ENCODE data around the gene CLCNKB.

Gene CLCNKB

GRCh38 chr1:16072095-16072494 lies 28.5 kb downstream of the CLCNKB start:
- Histone ChIP-seq H3K9me3 (ENCODE audit: control insufficient read depth, insufficient read depth, low read depth, low read length) (no peaks in the 10 kb centered on the region), H3K36me3 (ENCODE audit: control insufficient read depth, insufficient read depth, low read length) (no peaks in the 10 kb centered on the region), H3K27ac (ENCODE audit: low read depth, low read length) (no peak overlapping the region), H3K4me3 (ENCODE audit: low read depth, low read length) (no peak overlapping the region), H3K27me3 (ENCODE audit: control insufficient read depth, insufficient read depth, low read length) (peaks cover 64% of the 10 kb centered on the region), H3K4me1 (ENCODE audit: control insufficient read depth, insufficient read depth, low read length) (peaks cover 10% of the 10 kb centered on the region; the same call in 1 of the 2 replicates), H3K9ac (ENCODE audit: low read length) (no peak overlapping the region)

DNA sequence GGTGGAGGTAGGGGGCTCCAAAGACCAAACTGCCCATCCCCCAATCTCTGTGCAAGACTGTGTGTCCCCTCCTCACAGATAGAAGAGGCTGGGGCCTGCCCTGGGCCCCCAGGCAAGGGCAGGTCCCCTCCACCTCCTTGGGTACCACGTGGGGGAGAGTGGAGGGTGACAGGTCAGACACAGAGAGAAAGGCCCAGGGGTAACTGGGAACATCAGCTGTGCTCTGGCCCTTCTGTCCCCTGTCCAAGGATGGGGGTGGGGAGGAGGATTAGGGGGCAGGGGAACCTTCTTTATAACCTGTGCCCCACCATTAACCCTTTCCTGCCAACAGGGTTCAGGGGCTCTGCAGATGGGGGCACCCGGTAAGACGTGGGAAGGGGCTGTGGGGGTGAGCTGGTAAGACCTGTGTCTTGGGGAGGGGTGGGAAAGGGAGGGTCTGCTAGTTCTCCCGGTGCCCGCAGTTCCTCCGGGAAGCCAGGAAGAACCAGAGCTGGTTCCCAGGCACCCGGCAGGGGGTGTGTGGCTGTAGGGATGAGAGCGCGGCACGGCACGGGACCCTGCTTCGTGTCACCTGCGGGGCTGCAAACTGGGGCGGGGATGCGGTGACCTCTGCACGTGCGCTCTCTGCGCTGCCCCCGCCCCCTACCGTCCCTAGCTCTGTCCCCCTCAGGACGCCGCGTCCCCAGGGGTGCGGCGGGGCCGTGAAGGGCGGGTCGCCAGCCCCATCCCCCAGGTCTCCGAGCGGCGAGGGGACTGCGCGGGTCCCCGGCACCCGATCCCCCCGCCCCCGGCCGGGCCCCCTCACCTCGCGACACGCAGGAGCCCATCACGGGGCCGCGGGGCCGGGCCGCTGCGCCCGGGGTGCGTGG lies 29.3 kb downstream of the CLCNKB start:
- H3K9ac ChIP-seq (ENCODE audit: low read length) = no peak overlapping the region
- H3K27me3 ChIP-seq (ENCODE audit: control insufficient read depth, insufficient read depth, low read length) = peaks cover 68% of the 10 kb centered on the region
- H3K4me1 ChIP-seq (ENCODE audit: control insufficient read depth, insufficient read depth, low read length) = peaks cover 5% of the 10 kb centered on the region; the same call in 1 of the 2 replicates
- H3K4me3 ChIP-seq (ENCODE audit: low read depth, low read length) = peak overlapping the region; percentile 53
- no peak overlapping the region for H3K27ac ChIP-seq (ENCODE audit: low read depth, low read length)
- no peaks in the 10 kb centered on the region for H3K36me3 ChIP-seq (ENCODE audit: control insufficient read depth, insufficient read depth, low read length)
- H3K9me3 ChIP-seq (ENCODE audit: control insufficient read depth, insufficient read depth, low read depth, low read length) = no peaks in the 10 kb centered on the region

- peaks cover 5% of the 10 kb centered on the region; the same call in 1 of the 2 replicates for H3K4me1 ChIP-seq (ENCODE audit: control insufficient read depth, insufficient read depth, low read length)
- no peaks in the 10 kb centered on the region for H3K36me3 ChIP-seq (ENCODE audit: control insufficient read depth, insufficient read depth, low read length)
- peaks cover 66% of the 10 kb centered on the region for H3K27me3 ChIP-seq (ENCODE audit: control insufficient read depth, insufficient read depth, low read length)
- H3K4me3 ChIP-seq (ENCODE audit: low read depth, low read length) = peak within 1 kb of the TSS; percentile 60
- no peaks in the 10 kb centered on the region for H3K9me3 ChIP-seq (ENCODE audit: control insufficient read depth, insufficient read depth, low read depth, low read length)
- peak within 1 kb of the TSS; percentile 42 for H3K9ac ChIP-seq (ENCODE audit: low read length)
- H3K27ac ChIP-seq (ENCODE audit: low read depth, low read length) = no peak within 1 kb of the TSS
Measured at GRCh38 chr1:16073490-16074119, 30.0 kb downstream of the CLCNKB start, which contains the start of gene FAM131C. Gene FAM131C (minus strand): TSS chr1:16073651. CDS start chr1:16073442, 209 bp downstream.

- H3K4me1 ChIP-seq (ENCODE audit: control insufficient read depth, insufficient read depth, low read length) = peaks cover 8% of the 10 kb centered on the region
- no peaks in the 10 kb centered on the region for H3K36me3 ChIP-seq (ENCODE audit: control insufficient read depth, insufficient read depth, low read length)
- no peak overlapping the region for H3K9ac ChIP-seq (ENCODE audit: low read length)
- H3K4me3 ChIP-seq (ENCODE audit: low read depth, low read length) = peak overlapping the region; percentile 60
- H3K9me3 ChIP-seq (ENCODE audit: control insufficient read depth, insufficient read depth, low read depth, low read length) = no peaks in the 10 kb centered on the region
- H3K27me3 ChIP-seq (ENCODE audit: control insufficient read depth, insufficient read depth, low read length) = peaks cover 64% of the 10 kb centered on the region
- no peak overlapping the region for H3K27ac ChIP-seq (ENCODE audit: low read depth, low read length)
Measured at GRCh38 chr1:16074217-16074616, 30.6 kb downstream of the CLCNKB start.

DNA sequence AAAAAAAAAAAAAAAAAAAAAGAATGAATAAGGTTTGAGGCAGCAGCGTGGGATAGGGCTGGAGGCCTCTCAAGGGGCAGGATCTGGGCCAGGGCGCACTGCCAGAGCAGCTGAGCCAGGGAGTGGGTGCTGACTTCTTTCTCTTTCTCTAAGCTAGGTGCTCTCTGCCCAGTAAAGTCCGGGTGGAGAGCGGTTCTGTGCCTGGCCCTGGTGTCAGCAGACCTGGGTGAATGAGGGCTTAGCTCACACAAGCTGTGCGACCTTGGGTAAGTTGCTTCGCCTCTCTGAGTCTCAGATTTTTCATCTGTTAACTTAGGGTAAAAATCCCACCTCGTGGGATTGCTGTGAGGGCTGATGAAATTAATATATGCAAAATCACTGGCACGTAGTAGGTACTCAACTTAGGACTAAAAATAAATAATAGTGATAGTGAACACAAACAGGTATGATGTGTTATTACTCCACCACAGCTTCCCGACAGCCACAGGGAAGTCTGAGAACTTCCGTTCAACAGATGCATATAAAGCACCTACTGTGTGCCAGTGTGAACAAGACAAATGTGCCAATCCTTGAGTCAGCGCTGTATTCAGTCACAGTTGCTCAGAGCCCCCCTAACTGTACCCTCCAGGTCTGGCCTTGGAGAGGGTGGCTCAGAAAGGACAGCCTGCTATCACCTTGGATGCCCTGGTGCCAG lies 31.9 kb downstream of the CLCNKB start:
- H3K4me1 ChIP-seq (ENCODE audit: control insufficient read depth, insufficient read depth, low read length) = peaks cover 11% of the 10 kb centered on the region
- no peaks in the 10 kb centered on the region for H3K9me3 ChIP-seq (ENCODE audit: control insufficient read depth, insufficient read depth, low read depth, low read length)
- peaks cover 61% of the 10 kb centered on the region for H3K27me3 ChIP-seq (ENCODE audit: control insufficient read depth, insufficient read depth, low read length)
- H3K36me3 ChIP-seq (ENCODE audit: control insufficient read depth, insufficient read depth, low read length) = no peaks in the 10 kb centered on the region
- H3K9ac ChIP-seq (ENCODE audit: low read length) = no peak overlapping the region
- H3K27ac ChIP-seq (ENCODE audit: low read depth, low read length) = no peak overlapping the region
- no peak overlapping the region for H3K4me3 ChIP-seq (ENCODE audit: low read depth, low read length)

DNA sequence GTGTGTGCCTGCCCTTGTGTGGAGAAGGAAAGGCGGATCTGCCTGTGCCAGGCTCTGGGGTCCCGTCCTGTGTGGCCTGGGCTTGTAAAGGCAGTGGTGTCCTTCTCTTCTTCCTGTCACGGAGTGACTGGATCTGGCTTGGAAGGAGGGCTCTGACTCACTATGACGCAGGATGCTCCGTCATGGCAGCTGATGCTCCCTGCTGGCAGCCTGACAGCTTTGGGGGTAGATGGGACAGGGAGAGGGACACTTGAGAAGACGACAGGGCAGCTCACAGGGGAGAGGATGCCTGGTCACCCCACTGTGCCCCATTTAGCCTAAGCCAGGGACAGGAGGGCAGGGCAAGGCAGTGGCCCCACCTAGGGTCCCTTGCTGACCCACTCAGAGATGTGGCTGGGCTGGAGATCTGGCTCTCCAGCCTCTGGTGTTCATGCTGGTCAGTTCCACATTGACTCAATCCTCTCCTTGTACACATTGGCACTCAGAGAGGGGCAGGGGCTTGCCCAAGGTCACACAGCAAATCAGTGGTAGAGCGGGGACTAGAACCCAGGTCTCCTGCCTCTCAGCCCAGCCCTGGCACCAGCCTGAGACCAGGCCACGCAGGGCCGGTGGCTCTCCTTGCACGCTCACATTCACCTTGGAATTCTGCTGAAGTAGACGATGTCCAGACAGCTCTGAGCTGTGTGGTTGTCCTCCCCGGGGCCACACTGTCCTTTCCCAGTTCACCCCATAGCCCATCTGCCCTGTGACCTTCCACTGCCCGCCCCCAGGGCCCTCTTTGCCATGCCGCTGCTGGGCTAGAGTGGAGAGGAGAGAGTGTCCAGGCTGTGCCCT lies 32.7 kb downstream of the CLCNKB start:
- H3K27ac ChIP-seq (ENCODE audit: low read depth, low read length) = no peak overlapping the region
- no peaks in the 10 kb centered on the region for H3K9me3 ChIP-seq (ENCODE audit: control insufficient read depth, insufficient read depth, low read depth, low read length)
- H3K36me3 ChIP-seq (ENCODE audit: control insufficient read depth, insufficient read depth, low read length) = no peaks in the 10 kb centered on the region
- H3K27me3 ChIP-seq (ENCODE audit: control insufficient read depth, insufficient read depth, low read length) = peaks cover 57% of the 10 kb centered on the region
- no peak overlapping the region for H3K4me3 ChIP-seq (ENCODE audit: low read depth, low read length)
- H3K9ac ChIP-seq (ENCODE audit: low read length) = no peak overlapping the region
- H3K4me1 ChIP-seq (ENCODE audit: control insufficient read depth, insufficient read depth, low read length) = peaks cover 11% of the 10 kb centered on the region

DNA sequence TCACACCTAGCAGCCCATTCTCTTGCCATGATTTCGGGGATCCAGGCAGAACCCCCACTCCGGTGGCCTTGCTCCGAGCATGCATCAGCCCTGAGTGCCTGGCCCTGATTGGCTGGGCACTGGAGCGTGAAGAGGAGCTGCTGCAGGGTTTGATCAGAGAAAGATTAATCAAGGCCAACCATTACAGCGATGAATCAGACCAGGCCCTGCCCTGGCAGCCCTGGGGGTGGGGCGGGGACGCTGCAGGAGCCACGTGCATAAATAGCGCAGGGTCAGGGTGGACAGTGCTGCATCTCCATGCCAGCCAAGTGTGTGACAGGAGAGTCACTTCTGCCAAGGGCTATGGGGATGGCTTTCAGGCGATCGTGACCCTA lies 33.3 kb downstream of the CLCNKB start:
- Histone ChIP-seq H3K27ac (ENCODE audit: low read depth, low read length) (no peak overlapping the region), H3K36me3 (ENCODE audit: control insufficient read depth, insufficient read depth, low read length) (no peaks in the 10 kb centered on the region), H3K9ac (ENCODE audit: low read length) (no peak overlapping the region), H3K4me1 (ENCODE audit: control insufficient read depth, insufficient read depth, low read length) (peaks cover 11% of the 10 kb centered on the region), H3K4me3 (ENCODE audit: low read depth, low read length) (no peak overlapping the region), H3K27me3 (ENCODE audit: control insufficient read depth, insufficient read depth, low read length) (peaks cover 51% of the 10 kb centered on the region), H3K9me3 (ENCODE audit: control insufficient read depth, insufficient read depth, low read depth, low read length) (no peaks in the 10 kb centered on the region)

DNA sequence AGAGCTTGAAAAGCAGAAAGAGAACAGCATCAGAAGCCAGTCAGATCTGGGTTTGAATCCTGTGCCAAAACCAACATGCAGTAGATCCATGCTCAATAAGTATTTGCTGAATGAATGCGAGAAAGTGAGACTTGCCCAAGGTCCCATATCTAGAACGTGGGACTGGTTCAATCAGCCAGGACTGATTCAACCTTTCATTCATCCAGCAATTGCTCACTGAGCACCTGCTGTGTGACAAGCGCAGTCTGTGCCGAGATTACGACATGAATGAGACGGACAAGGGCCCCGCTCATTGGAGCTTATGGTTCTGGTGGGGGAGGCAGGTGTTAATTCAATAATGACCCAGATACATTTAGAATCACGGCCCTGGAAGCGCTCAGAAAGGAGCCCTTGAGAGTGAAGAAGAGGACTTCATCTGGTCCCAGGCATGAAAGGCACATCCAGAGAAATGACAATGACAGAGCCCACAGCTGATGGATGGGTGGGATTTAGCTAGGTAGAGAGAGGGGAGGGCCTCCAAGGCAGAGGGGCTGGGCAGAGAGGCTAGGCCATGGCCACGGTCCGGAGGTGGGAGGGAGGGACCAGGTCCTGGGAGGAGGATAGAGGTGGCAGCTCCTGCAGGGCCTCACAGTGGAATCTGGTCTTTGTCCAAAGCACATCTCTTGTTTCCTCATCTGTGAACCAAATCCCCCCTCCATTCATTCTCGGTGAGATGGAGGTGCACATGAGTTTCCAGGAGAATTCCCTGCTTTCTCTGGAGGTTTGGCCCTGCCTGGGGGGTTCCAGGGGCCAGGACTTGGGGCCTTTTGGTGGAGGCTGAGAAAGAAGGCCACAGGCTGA lies 34.0 kb downstream of the CLCNKB start:
- H3K36me3 ChIP-seq (ENCODE audit: control insufficient read depth, insufficient read depth, low read length) = no peaks in the 10 kb centered on the region
- no peak overlapping the region for H3K27ac ChIP-seq (ENCODE audit: low read depth, low read length)
- H3K4me3 ChIP-seq (ENCODE audit: low read depth, low read length) = no peak overlapping the region
- H3K9me3 ChIP-seq (ENCODE audit: control insufficient read depth, insufficient read depth, low read depth, low read length) = no peaks in the 10 kb centered on the region
- peaks cover 43% of the 10 kb centered on the region for H3K27me3 ChIP-seq (ENCODE audit: control insufficient read depth, insufficient read depth, low read length)
- H3K4me1 ChIP-seq (ENCODE audit: control insufficient read depth, insufficient read depth, low read length) = peaks cover 11% of the 10 kb centered on the region
- H3K9ac ChIP-seq (ENCODE audit: low read length) = no peak overlapping the region

DNA sequence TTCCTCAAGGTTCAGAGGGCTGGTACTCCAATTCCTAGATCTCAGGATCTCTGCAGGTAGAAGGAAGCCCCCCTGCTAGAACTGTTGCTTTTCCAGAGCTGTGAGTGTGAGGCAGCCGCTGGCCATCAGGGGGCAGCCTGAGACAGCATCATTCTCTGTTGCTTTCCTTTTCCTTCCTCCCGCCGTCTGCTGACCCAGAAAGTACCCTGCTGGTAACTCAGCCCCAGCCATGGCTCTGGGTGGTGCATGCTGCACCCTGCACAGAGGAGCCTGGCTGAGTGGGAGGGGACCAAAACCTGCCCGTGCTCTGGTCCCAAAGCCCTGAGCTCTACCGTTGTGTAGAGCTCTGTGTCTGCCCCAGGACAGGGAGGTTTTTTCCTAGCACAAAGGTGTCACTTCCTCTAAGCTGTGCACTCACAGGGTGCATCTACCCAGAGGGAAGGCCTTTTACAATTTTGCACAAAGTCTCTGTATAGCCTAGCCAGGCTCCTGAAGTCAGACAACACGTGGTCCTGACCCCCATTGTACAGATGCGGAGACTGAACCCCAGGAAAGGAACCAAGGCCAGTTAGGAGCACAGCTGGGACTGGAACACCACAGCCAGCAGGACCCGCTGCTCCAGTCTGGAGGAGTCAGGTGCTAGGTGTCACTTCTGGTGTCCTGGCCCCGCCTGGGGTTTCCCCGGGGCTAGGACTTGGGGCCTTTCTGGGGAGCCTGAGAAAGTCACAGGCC lies 35.5 kb downstream of the CLCNKB start:
- no peak overlapping the region for H3K4me3 ChIP-seq (ENCODE audit: low read depth, low read length)
- H3K9me3 ChIP-seq (ENCODE audit: control insufficient read depth, insufficient read depth, low read depth, low read length) = no peaks in the 10 kb centered on the region
- H3K27ac ChIP-seq (ENCODE audit: low read depth, low read length) = no peak overlapping the region
- peaks cover 32% of the 10 kb centered on the region for H3K27me3 ChIP-seq (ENCODE audit: control insufficient read depth, insufficient read depth, low read length)
- peaks cover 9% of the 10 kb centered on the region for H3K4me1 ChIP-seq (ENCODE audit: control insufficient read depth, insufficient read depth, low read length)
- no peaks in the 10 kb centered on the region for H3K36me3 ChIP-seq (ENCODE audit: control insufficient read depth, insufficient read depth, low read length)
- H3K9ac ChIP-seq (ENCODE audit: low read length) = no peak overlapping the region
